Lower leg skin (tissue), 4 donors: ENCODE data around the gene RHOG. TPM values are rescaled to one million over a fixed set of nuclear protein-coding genes. Genes with fewer than 3 reads are reported as not detected.

ENCODE experiments used
- DNase-seq, 2 donors: peaks; one replicate each; pipeline ENCODE4 v3.0.0-alpha.2; 2019; ENCODE audit warnings: low spot score in 2 of 2
- H3K4me3 ChIP-seq: fragments of 200-600 bp; sonication (generic); 2 replicates; pipeline ENCODE4 v1.5.1; 2017; ENCODE audit warnings: mild to moderate bottlenecking, low read depth; ENCODE audit not compliant: poor library complexity, severe bottlenecking
- POLR2A ChIP-seq, 2 donors: fragments of 450-650 bp; IDR thresholded peaks; one replicate each; pipeline ENCODE4 v1.6.1; 2016 to 2017; ENCODE audit warnings: antibody characterized with exemption in 2 of 2, mild to moderate bottlenecking in 1 of 2, moderate library complexity in 1 of 2
- WGBS, 2 donors: methylation state at CpG; one replicate each; pipeline ENCODE4 v1.1.5; 2018; 5-methylcytosine and 5-hydroxymethylcytosine counted together
- intact Hi-C: fragments of 100-400 bp; cut with DNase I; formaldehyde crosslinking; loops from one replicate; pipeline ENCODE4 v1.15.0; 2023; ENCODE audit warnings: low total_unique reads
- total RNA-seq, 4 donors: library from RNA; depleted of rRNA; stranded (reverse); fragments of >200 nt; gene quantifications; one replicate each; pipeline ENCODE4 v1.1.0, GENCODE V29; 2016
- TF ChIP-seq, protein P1 (sequence below), 3 donors: fragments of 450-650 bp; IDR thresholded peaks; one replicate each; pipeline ENCODE4 v1.5.1; 2016; ENCODE audit warnings: antibody characterized with exemption in 3 of 3, mild to moderate bottlenecking in 3 of 3, moderate library complexity in 2 of 3

RHOG gene
- total RNA-seq, 4 donors from 2014 or later = 57.0 to 75.9 (median 64.0) TPM

DNA sequence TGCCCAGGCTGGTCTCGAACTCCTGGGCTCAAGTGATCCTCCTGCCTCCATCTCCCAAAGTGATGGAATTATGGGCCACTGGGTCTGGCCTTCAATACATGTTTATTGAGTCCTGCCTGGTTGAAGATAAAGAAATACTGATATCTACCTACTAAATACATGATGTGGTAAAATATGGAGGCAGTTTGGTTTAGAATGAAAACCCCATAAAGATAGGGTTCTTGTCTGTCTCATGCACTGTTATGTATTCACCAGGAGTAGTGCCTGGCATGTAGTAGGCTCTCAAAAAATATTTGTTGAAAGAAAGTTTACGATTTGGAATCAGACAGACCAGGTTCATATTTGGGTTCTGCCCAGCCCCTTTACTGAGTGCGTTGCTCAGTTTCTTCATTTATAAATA lies 35.9 kb upstream of the RHOG start:
- no peak overlapping the region for H3K4me3 ChIP-seq
- no peak for DNase-seq
- intact Hi-C loops = no loop called here
- WGBS, 2 donors = 87 to 90% methylated on average over 3 of the region's 3 CpGs
- TF ChIP-seq, protein P1, sequence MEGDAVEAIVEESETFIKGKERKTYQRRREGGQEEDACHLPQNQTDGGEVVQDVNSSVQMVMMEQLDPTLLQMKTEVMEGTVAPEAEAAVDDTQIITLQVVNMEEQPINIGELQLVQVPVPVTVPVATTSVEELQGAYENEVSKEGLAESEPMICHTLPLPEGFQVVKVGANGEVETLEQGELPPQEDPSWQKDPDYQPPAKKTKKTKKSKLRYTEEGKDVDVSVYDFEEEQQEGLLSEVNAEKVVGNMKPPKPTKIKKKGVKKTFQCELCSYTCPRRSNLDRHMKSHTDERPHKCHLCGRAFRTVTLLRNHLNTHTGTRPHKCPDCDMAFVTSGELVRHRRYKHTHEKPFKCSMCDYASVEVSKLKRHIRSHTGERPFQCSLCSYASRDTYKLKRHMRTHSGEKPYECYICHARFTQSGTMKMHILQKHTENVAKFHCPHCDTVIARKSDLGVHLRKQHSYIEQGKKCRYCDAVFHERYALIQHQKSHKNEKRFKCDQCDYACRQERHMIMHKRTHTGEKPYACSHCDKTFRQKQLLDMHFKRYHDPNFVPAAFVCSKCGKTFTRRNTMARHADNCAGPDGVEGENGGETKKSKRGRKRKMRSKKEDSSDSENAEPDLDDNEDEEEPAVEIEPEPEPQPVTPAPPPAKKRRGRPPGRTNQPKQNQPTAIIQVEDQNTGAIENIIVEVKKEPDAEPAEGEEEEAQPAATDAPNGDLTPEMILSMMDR (IDR thresholded peaks at IDR 0.05) = no peak
- TF ChIP-seq POLR2A (IDR thresholded peaks at IDR 0.05) = no peak

DNA sequence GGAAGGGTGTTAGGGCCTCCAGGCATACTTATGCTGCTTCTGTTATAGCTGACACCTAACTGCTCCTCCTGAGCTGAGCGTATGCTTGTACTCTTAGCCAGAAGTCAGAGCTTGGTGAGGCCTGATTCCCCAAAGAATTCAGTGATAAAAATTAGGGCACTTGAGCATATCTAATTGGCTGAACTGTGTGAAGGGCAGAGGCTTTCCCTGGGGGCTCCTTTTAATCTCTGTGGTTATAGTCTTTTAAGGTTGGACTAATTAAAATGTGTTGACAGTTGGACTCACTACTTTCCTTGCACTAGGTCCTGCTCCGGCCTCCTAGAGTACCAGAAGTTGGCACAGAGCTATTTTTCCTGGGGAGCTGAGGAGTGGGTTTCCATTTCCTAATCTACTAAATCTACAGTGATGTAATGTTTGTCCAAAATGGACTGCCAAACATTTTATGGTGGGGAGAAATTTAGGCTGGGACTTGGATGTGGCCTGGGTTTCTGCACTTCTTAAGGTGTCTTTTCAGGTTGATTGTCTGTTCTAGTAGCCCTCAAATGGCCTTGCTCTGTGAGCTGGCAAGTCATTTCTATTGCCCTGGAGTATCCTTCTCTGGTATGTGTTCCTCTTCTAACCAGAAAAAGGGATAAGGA lies 33.1 kb upstream of the RHOG start:
- 71 to 90% methylated on average over 2 of the region's 2 CpGs for WGBS, 2 donors
- no peak overlapping the region for H3K4me3 ChIP-seq
- TF ChIP-seq, protein P1 (IDR thresholded peaks at IDR 0.05) = no peak
- TF ChIP-seq POLR2A (IDR thresholded peaks at IDR 0.05) = no peak
- intact Hi-C loops = no loop called here
- no peak for DNase-seq

DNA sequence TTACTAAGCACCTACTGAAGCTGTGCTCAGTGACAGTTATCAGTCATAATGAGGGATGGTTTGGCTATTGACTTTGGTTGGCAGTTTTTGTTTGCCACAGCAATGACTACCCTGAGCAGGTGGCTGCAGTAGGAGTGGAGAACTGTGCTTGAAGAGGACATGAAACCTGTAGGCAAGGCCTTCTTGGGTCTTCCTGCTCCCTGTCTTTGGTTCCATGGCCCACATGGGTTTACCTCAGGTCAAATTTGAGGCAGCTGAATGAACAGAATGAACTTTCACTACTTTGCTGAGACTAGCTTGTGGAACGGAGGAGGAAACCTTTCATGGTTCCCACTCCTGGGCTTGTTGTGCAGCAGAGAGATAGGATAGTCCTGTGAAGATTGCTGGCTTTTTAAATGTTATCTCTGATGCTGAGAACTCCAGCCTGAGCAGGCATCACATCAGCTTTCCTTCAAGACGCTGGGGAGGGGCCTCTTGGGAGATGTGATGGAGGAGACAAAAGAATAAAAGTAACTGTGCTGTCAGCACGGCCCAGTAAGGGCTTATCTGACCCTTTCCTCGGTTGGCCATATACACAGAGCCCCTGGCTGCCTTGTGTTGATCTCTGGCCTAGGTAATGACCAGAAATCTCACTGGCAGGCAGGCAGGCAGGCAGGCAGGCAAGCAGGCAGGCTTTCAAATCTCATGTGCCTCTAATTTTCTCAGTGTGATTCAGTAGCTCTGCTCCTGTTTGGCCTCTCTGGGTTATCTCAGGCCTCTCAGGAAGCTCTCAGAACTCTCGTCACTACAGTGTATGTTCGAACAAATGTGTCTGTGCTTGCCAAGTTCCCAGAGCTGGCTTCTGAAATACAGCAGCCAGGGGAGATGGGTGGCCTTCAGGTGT lies 26.7 kb upstream of the RHOG start:
- 36 to 41% methylated on average over 6 of the region's 6 CpGs for WGBS, 2 donors
- no peak for TF ChIP-seq POLR2A (IDR thresholded peaks at IDR 0.05)
- TF ChIP-seq, protein P1 (IDR thresholded peaks at IDR 0.05) = no peak
- no peak overlapping the region for H3K4me3 ChIP-seq
- no peak for DNase-seq
- intact Hi-C loops = no loop called here

DNA sequence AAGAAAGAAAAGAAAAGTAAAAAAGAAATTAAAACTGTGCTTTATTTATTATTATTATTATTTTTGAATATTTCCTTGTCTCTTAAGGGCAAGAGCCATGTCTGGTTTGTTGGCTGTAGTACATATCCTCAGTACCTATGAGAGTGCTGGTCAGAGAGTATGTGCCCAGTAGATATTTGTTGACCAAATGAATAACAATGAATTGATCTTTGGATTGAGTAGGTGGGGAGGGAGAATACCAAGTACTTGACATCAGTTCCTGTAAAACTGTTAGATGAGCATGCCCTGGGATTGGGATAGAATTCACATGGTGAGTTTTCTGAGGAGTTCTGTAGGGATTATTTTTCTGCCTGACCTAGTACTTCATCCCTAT lies 26.1 kb upstream of the RHOG start:
- no peak for DNase-seq
- TF ChIP-seq, protein P1 (IDR thresholded peaks at IDR 0.05) = no peak
- TF ChIP-seq POLR2A (IDR thresholded peaks at IDR 0.05) = no peak
- no peak overlapping the region for H3K4me3 ChIP-seq
- intact Hi-C loops = no loop called here

DNA sequence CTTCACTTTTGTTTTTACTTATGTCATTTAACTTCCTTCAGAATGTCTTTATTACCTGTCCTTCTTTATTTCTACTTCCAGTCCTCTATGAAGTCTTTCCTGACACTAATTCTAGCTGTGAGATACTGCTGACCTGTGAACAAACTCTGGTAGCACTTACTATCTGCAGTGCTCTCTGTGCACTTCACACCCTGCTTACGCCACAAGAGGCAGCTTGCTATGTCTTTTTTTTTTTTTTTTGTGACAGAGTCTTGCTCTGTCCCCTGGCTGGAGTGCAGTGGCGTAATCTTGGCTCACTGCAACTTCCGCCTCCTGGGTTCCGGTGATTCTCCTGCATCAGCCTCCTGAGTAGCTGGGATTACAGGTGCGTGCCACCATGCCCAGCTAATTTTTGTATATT lies 25.4 kb upstream of the RHOG start:
- DNase-seq = no peak
- TF ChIP-seq, protein P1 (IDR thresholded peaks at IDR 0.05) = no peak
- no peak for TF ChIP-seq POLR2A (IDR thresholded peaks at IDR 0.05)
- no peak overlapping the region for H3K4me3 ChIP-seq
- intact Hi-C loops = no loop called here
- 71 to 81% methylated on average over 5 of the region's 5 CpGs for WGBS, 2 donors
